HepG2 (cell line): Measurements from ENCODE around the gene RNF38.

Experiments used
- EP300 ChIP-seq, 3 experiments: sonication (generic) in 1 of 3; formaldehyde crosslinking in 1 of 3; IDR thresholded peaks; 2 replicates each; pipeline versions ENCODE4 v1.5.1 to v1.6.1; 2011 to 2020; ENCODE audit warnings: low read depth in 2 of 3, low read length in 2 of 3, borderline replicate concordance in 1 of 3, improper control_type of control experiment in 1 of 3, mild to moderate bottlenecking in 1 of 3, missing genetic modification reagents in 1 of 3, moderate library complexity in 1 of 3
- FOXK2 ChIP-seq: fragments of 450-650 bp; IDR thresholded peaks from 2 replicates; pipeline ENCODE4 v1.6.1; 2016
- ZZZ3 ChIP-seq: sonication (generic); formaldehyde crosslinking; IDR thresholded peaks from 2 replicates; pipeline ENCODE4 v1.4.0; 2020; ENCODE audit warnings: missing genetic modification reagents, mild to moderate bottlenecking, borderline replicate concordance

GRCh38 chr9:36358486-36358885 lies 41.6 kb downstream of the RNF38 start:
- TF ChIP-seq EP300 (IDR thresholded peaks at IDR 0.05; ENCODE audit: low read depth in 2 of 2, low read length in 2 of 2) (no peak), EP300 (CRISPR knock-in tag; IDR thresholded peaks at IDR 0.05; ENCODE audit: borderline replicate concordance) (no peak), ZZZ3 (CRISPR knock-in tag) (no peak), FOXK2 (no peak)
